H1 (cell line): ENCODE results near the gene RNF144A. TPM values are rescaled to one million over a fixed set of nuclear protein-coding genes. Genes with fewer than 3 reads are reported as not detected.

ENCODE experiments used
- CTCF ChIA-PET: fragments of 300-600 bp; sonication (Branson Sonifier 250); formaldehyde crosslinking; loops from one replicate; lab custom pipeline; 2021; ENCODE audit not compliant: partially characterized antibody; lab: Charles Lee
- POLR2A ChIA-PET: fragments of 300-600 bp; sonication (Branson Sonifier 250); formaldehyde crosslinking; loops from one replicate; lab custom pipeline; 2021; ENCODE audit warnings: inconsistent platforms; ENCODE audit not compliant: partially characterized antibody; lab: Charles Lee
- DNase-seq, 2 experiments: peaks; one replicate each; pipeline versions ENCODE4 v3.0.0 to v3.0.0-alpha.2; 2010 to 2022; ENCODE audit warnings: low spot score in 2 of 2, low read depth in 1 of 2, mixed read lengths in 1 of 2
- FAIRE-seq: peaks from 2 replicates; lab custom pipeline; 2011; peaks lifted over from hg19 to GRCh38; lab: Jason Lieb, UNC
- H2AFZ ChIP-seq: 2 replicates; pipeline ENCODE4 v1.8.1; 2012; ENCODE audit warnings: low read length, inconsistent platforms
- H2AK5ac ChIP-seq: 2 replicates; pipeline ENCODE4 v1.6.1; 2013; ENCODE audit warnings: low read depth, low read length
- H2BK120ac ChIP-seq: replicated peaks from 2 replicates; pipeline ENCODE3; 2013; ENCODE audit warnings: low read depth, low read length, inconsistent platforms
- H2BK12ac ChIP-seq: 2 replicates; pipeline ENCODE4 v1.6.1; 2013; ENCODE audit warnings: low read depth, low read length
- H2BK15ac ChIP-seq: 2 replicates; pipeline ENCODE4 v1.6.1; 2013; ENCODE audit warnings: low read length
- H2BK20ac ChIP-seq: 2 replicates; pipeline ENCODE4 v1.6.1; 2013; ENCODE audit warnings: low read length
- H2BK5ac ChIP-seq: 2 replicates; pipeline ENCODE4 v1.6.1; 2013; ENCODE audit warnings: low read depth, low read length
- H3K14ac ChIP-seq: 2 replicates; pipeline ENCODE4 v1.6.1; 2013; ENCODE audit warnings: inconsistent platforms; ENCODE audit not compliant: insufficient read length
- H3K18ac ChIP-seq: 2 replicates; pipeline ENCODE4 v1.6.1; 2013; ENCODE audit warnings: low read length; ENCODE audit errors: extremely low read depth
- H3K23ac ChIP-seq: 2 replicates; pipeline ENCODE4 v1.6.1; 2013; ENCODE audit warnings: inconsistent platforms; ENCODE audit not compliant: insufficient read length
- H3K23me2 ChIP-seq: 2 replicates; pipeline ENCODE4 v1.6.1; 2013; ENCODE audit warnings: low read depth, low read length
- H3K27ac ChIP-seq: 2 replicates; pipeline ENCODE4 v1.6.1; 2011; ENCODE audit warnings: low read depth, low read length, inconsistent platforms
- H3K27me3 ChIP-seq, 4 experiments: replicated peaks in 1 of 4; 1 replicate in 1 of 4; 2 replicates in 3 of 4; pipeline versions ENCODE4 v1.6.1 to v1.8.1; 2011 to 2013; ENCODE audit warnings: low read length in 3 of 4, mild to moderate bottlenecking in 3 of 4, inconsistent platforms in 2 of 4, mixed read lengths in 2 of 4, moderate library complexity in 1 of 4; ENCODE audit not compliant: control insufficient read depth in 3 of 4, insufficient read depth in 3 of 4; ENCODE audit errors: extremely low read depth in 1 of 4
- H3K36me3 ChIP-seq, 4 experiments: 2 replicates each; pipeline versions ENCODE4 v1.6.1 to v1.8.1; 2011 to 2013; ENCODE audit warnings: mild to moderate bottlenecking in 4 of 4, low read length in 3 of 4, moderate library complexity in 2 of 4, control low read depth in 1 of 4, inconsistent platforms in 1 of 4; ENCODE audit not compliant: insufficient read depth in 4 of 4, control insufficient read depth in 2 of 4
- H3K4ac ChIP-seq: replicated peaks from 2 replicates; pipeline ENCODE3; 2013; ENCODE audit warnings: low read length, low read depth, mixed read lengths, inconsistent platforms; ENCODE audit not compliant: insufficient read length
- H3K4me1 ChIP-seq, 4 experiments: replicated peaks in 1 of 4; 1 replicate in 1 of 4; 2 replicates in 3 of 4; pipeline versions ENCODE4 v1.6.1 to v1.8.1; 2011 to 2013; ENCODE audit warnings: low read length in 3 of 4, inconsistent platforms in 2 of 4, mixed read lengths in 1 of 4; ENCODE audit not compliant: insufficient read depth in 4 of 4, control insufficient read depth in 3 of 4
- H3K4me2 ChIP-seq, 2 experiments: 2 replicates each; pipeline versions ENCODE4 v1.6.1 to v1.8.1; 2011 to 2013; ENCODE audit warnings: low read depth in 2 of 2, low read length in 2 of 2, control low read depth in 1 of 2, inconsistent platforms in 1 of 2, mild to moderate bottlenecking in 1 of 2; ENCODE audit not compliant: insufficient read depth in 1 of 2
- H3K4me3 ChIP-seq, 4 experiments: fragments of 200-600, 300-600 bp in 1 of 4; sonication (generic), shearing (Covaris generic), sonication (Bioruptor Twin) in 1 of 4; 2 replicates each; pipeline versions ENCODE4 v1.5.1 to v1.8.1; 2011 to 2016; ENCODE audit warnings: low read length in 4 of 4, low read depth in 3 of 4, control low read depth in 2 of 4, inconsistent platforms in 2 of 4, mild to moderate bottlenecking in 2 of 4, mixed read lengths in 1 of 4, moderate library complexity in 1 of 4; ENCODE audit not compliant: insufficient read depth in 2 of 4; ENCODE audit errors: extremely low read depth in 1 of 4
- H3K56ac ChIP-seq: replicated peaks from 2 replicates; pipeline ENCODE3; 2013; ENCODE audit warnings: low read depth, mild to moderate bottlenecking, mixed read lengths, low read length, inconsistent platforms; ENCODE audit not compliant: insufficient read length
- H3K79me1 ChIP-seq: 2 replicates; pipeline ENCODE4 v1.6.1; 2013; ENCODE audit warnings: low read depth, low read length, control low read depth
- H3K79me2 ChIP-seq, 2 experiments: 2 replicates each; pipeline versions ENCODE4 v1.6.1 to v1.8.1; 2012 to 2013; ENCODE audit warnings: low read length in 2 of 2, mild to moderate bottlenecking in 2 of 2, inconsistent platforms in 1 of 2; ENCODE audit not compliant: insufficient read depth in 2 of 2, control insufficient read depth in 1 of 2
- H3K9ac ChIP-seq, 4 experiments: replicated peaks in 1 of 4; 1 replicate in 1 of 4; 2 replicates in 3 of 4; pipeline versions ENCODE4 v1.6.1 to v1.8.1; 2011 to 2013; ENCODE audit warnings: low read depth in 3 of 4, low read length in 3 of 4, control low read depth in 2 of 4, mild to moderate bottlenecking in 2 of 4, moderate library complexity in 2 of 4, inconsistent platforms in 1 of 4; ENCODE audit errors: extremely low read depth in 1 of 4
- H3K9me3 ChIP-seq, 2 experiments: 2 replicates each; pipeline versions ENCODE4 v1.6.1 to v1.8.1; 2012 to 2013; ENCODE audit warnings: mild to moderate bottlenecking in 2 of 2, moderate library complexity in 2 of 2, control low read depth in 1 of 2, inconsistent platforms in 1 of 2, low read depth in 1 of 2, low read length in 1 of 2, mixed read lengths in 1 of 2; ENCODE audit not compliant: insufficient read depth in 2 of 2
- H4K20me1 ChIP-seq, 2 experiments: replicated peaks in 1 of 2; 2 replicates each; pipeline versions ENCODE3 to v1.8.1; 2011 to 2013; ENCODE audit warnings: inconsistent platforms in 2 of 2, low read length in 2 of 2, mild to moderate bottlenecking in 1 of 2; ENCODE audit not compliant: insufficient read depth in 2 of 2, control insufficient read depth in 1 of 2
- H4K5ac ChIP-seq: 2 replicates; pipeline ENCODE4 v1.6.1; 2013; ENCODE audit warnings: low read length, low read depth, mixed read lengths, inconsistent platforms; ENCODE audit not compliant: insufficient read length
- H4K8ac ChIP-seq: 2 replicates; pipeline ENCODE4 v1.8.0; 2013; ENCODE audit warnings: mild to moderate bottlenecking, moderate library complexity, low read length, inconsistent platforms; ENCODE audit not compliant: insufficient read depth; ENCODE audit errors: extremely low read depth
- H4K91ac ChIP-seq: replicated peaks from 2 replicates; pipeline ENCODE3; 2013; ENCODE audit warnings: low read length, mixed read lengths, inconsistent platforms; ENCODE audit not compliant: insufficient read length
- ATF3 ChIP-seq: IDR thresholded peaks from 2 replicates; pipeline ENCODE4 v1.6.1; 2011; ENCODE audit warnings: low read depth, mild to moderate bottlenecking, low read length; ENCODE audit not compliant: insufficient read depth
- BACH1 ChIP-seq: IDR thresholded peaks from 2 replicates; pipeline ENCODE4 v1.6.1; 2012; ENCODE audit warnings: low read length, improper control_type of control experiment
- BCL11A ChIP-seq, 2 experiments: IDR thresholded peaks; one replicate each; pipeline ENCODE4 v1.6.1; 2011; ENCODE audit warnings: low read depth in 2 of 2, low read length in 2 of 2, mild to moderate bottlenecking in 2 of 2
- BRCA1 ChIP-seq: IDR thresholded peaks from 2 replicates; pipeline ENCODE4 v1.6.1; 2012; ENCODE audit warnings: low read depth, low read length, improper control_type of control experiment
- CBX8 ChIP-seq: fragments of 300-800, 300-1000 bp; sonication (generic); IDR thresholded peaks from 2 replicates; pipeline ENCODE4 v1.7.1; 2016; ENCODE audit warnings: low read depth, low read length, borderline replicate concordance
- CEBPB ChIP-seq: IDR thresholded peaks from 2 replicates; pipeline ENCODE4 v1.6.1; 2012; ENCODE audit warnings: low read depth, low read length
- CTBP2 ChIP-seq: IDR thresholded peaks from 2 replicates; pipeline ENCODE4 v1.7.0; 2011; ENCODE audit warnings: borderline replicate concordance, mild to moderate bottlenecking, moderate library complexity, mixed read lengths, low read length; ENCODE audit not compliant: insufficient read depth, insufficient read length
- GABPA ChIP-seq: IDR thresholded peaks from 2 replicates; pipeline ENCODE4 v1.6.1; 2011; ENCODE audit warnings: mild to moderate bottlenecking, low read length, moderate library complexity, borderline replicate concordance; ENCODE audit not compliant: insufficient read depth
- RBBP5 ChIP-seq: IDR thresholded peaks from 2 replicates; pipeline ENCODE4 v1.7.1; 2012; ENCODE audit warnings: low read depth, mild to moderate bottlenecking, inconsistent platforms, low read length, moderate library complexity, borderline replicate concordance
- RFX5 ChIP-seq: IDR thresholded peaks from 2 replicates; pipeline ENCODE4 v1.6.1; 2011; ENCODE audit warnings: low read depth, low read length, improper control_type of control experiment, borderline replicate concordance
- RNF2 ChIP-seq: fragments of 200-900, 300-1000 bp; sonication (generic); IDR thresholded peaks from 2 replicates; pipeline ENCODE4 v1.7.1; 2016; ENCODE audit warnings: borderline replicate concordance, low read depth, mild to moderate bottlenecking, antibody characterized with exemption, low read length; ENCODE audit not compliant: poor library complexity, severe bottlenecking; ENCODE audit errors: missing control alignments
- SP2 ChIP-seq: IDR thresholded peaks from 2 replicates; pipeline ENCODE4 v1.6.1; 2012; ENCODE audit warnings: mild to moderate bottlenecking, low read length, inconsistent platforms
- WGBS, 2 experiments: shearing (Covaris generic) in 1 of 2; methylation state at CpG; one replicate each; pipeline versions ENCODE4 v1.1.6 to v1.1.7; 2013 to 2015; ENCODE audit warnings: low lambda C conversion rate in 2 of 2, mixed read lengths in 2 of 2, inconsistent platforms in 1 of 2, low coverage in 1 of 2, missing lambda C conversion rate in 1 of 2; ENCODE audit not compliant: insufficient replicate concordance in 2 of 2, insufficient coverage in 1 of 2, insufficient read length in 1 of 2; ENCODE audit errors: extremely low coverage in 1 of 2, missing lambda C conversion rate in 1 of 2; 5-methylcytosine and 5-hydroxymethylcytosine counted together
- polyA plus RNA-seq, 7 experiments: library from polyadenylated mRNA; depleted of rRNA in 3 of 7; stranded (reverse) in 5 of 7; unstranded in 2 of 7; fragments of >200 nt in 5 of 7; fragments of 200-250 nt in 2 of 7; gene quantifications; 1 replicate in 5 of 7; 2 replicates in 1 of 7; 4 replicates in 1 of 7; pipeline versions ENCODE4 v1.2.1 to v1.2.3, GENCODE V29; 2011 to 2013; ENCODE audit warnings: missing spikeins in 2 of 7, mixed read lengths in 2 of 7
- total RNA-seq: library from RNA; stranded (reverse); fragmentation: NEBNext Ultra II Directional; extraction: Animal tissue kit (Norgen Biotek cat#: 25700); gene quantifications from 2 replicates; pipeline ENCODE4 v1.2.1, GENCODE V29; 2021

RNF144A gene
- total and polyA plus RNA-seq, 2 of the 8 experiments (the other 6 are each of a cell fraction or from before 2014, with no cell fraction given), result 14.0 to 15.0 TPM

GRCh38 chr2:6944555-6944954, 27.3 kb downstream of the RNF144A start:
- Histone ChIP-seq H3K4me2 (no peak overlapping the region), H3K23ac (no peak overlapping the region), H2AFZ (no peak overlapping the region), H3K27ac (no peak overlapping the region), H2BK12ac (no peak overlapping the region), H3K27me3 (no peaks in the 10 kb centered on the region), H3K9me3 (no peaks in the 10 kb centered on the region), H4K91ac (no peak overlapping the region), H4K20me1 (peaks cover 2 to 3% of the 10 kb centered on the region in 2 experiments), H3K9ac (no peak overlapping the region), H3K79me1 (0 out of 2 replicates have a peak, but pooled peaks cover 2% of the 10 kb centered on the region), H3K4me1 (peaks cover 0 to 2% (median 0%) of the 10 kb centered on the region in 4 experiments; a peak in 3 of 7 replicates), H4K5ac (no peak overlapping the region), H2BK20ac (no peak overlapping the region), H4K8ac (no peak overlapping the region), H3K56ac (no peak overlapping the region)
- no peak for FAIRE-seq
- 85% methylated on average over 5 of the region's 5 CpGs; no CpG with 5 or more reads in 1 of the 2 experiments for WGBS, 2 experiments
- TF ChIP-seq RNF2 (no peak), BRCA1 (no peak), CTBP2 (no peak), SP2 (no peak), GABPA (no peak), BCL11A (IDR thresholded peaks at IDR 0.05; ENCODE audit: low read depth in 2 of 2, low read length in 2 of 2) (no peak), ATF3 (no peak), RFX5 (no peak), RBBP5 (no peak), BACH1 (no peak), CBX8 (no peak), CEBPB (no peak)
- TF ChIP-seq, all 59 proteins: peak for 0
- Histone ChIP-seq H3K23me2 (no peaks in the 10 kb centered on the region), H2BK15ac (no peak overlapping the region), H2BK5ac (no peak overlapping the region), H3K4ac (no peak overlapping the region), H3K4me3 (no peak overlapping the region), H3K18ac (no peak overlapping the region), H3K14ac (no peak overlapping the region), H3K36me3 (no peaks in the 10 kb centered on the region; a peak in 1 of 8 replicates), H2AK5ac (no peak overlapping the region), H3K79me2 (no peaks in the 10 kb centered on the region), H2BK120ac (no peak overlapping the region)
- CTCF ChIA-PET, result interaction anchor here (0.6 to 1.2 kb wide), 3 partner anchors 8 to 86 kb away, joined by 3 to 4 read pairs (median 4); no protein-coding TSS in a partner anchor
- POLR2A ChIA-PET, result no interaction called here
- no peak for DNase-seq
